RWPE1 (cell line): ENCODE measurements around the gene PTPN14.

Experiments
- CTCF ChIA-PET: fragments of 350-600 bp; sonication (Branson Sonifier 250); formaldehyde crosslinking; extraction: SDS; loops from one replicate; lab custom pipeline; 2021; lab: Yijun Ruan, JAX
- POLR2A ChIA-PET: fragments of 400-600 bp; formaldehyde crosslinking; extraction: SDS; loops from one replicate; lab custom pipeline; 2020; ENCODE audit warnings: antibody characterized with exemption; ENCODE audit not compliant: low non-redundant PET; lab: Yijun Ruan, JAX
- DNase-seq: peaks from one replicate; pipeline ENCODE4 v3.0.0; 2012; ENCODE audit warnings: low spot score
- H3K27ac ChIP-seq: fragments of 450-650 bp; 2 replicates; pipeline ENCODE4 v1.5.1; 2017
- TF ChIP-seq, protein P1 (sequence below): fragments of 450-650 bp; conservative IDR thresholded peaks from 2 replicates; pipeline ENCODE4 v1.5.1; 2017; ENCODE audit warnings: low read depth, mild to moderate bottlenecking

The PTPN14 gene

GRCh38 chr1:214312530-214313051, 238.8 kb downstream of the PTPN14 start:
- CTCF ChIA-PET = interaction anchor here (1.0 kb wide), 1 partner anchor 20 kb away, joined by 3 read pairs; no protein-coding TSS in a partner anchor
- DNase-seq = no peak
- TF ChIP-seq, protein P1, sequence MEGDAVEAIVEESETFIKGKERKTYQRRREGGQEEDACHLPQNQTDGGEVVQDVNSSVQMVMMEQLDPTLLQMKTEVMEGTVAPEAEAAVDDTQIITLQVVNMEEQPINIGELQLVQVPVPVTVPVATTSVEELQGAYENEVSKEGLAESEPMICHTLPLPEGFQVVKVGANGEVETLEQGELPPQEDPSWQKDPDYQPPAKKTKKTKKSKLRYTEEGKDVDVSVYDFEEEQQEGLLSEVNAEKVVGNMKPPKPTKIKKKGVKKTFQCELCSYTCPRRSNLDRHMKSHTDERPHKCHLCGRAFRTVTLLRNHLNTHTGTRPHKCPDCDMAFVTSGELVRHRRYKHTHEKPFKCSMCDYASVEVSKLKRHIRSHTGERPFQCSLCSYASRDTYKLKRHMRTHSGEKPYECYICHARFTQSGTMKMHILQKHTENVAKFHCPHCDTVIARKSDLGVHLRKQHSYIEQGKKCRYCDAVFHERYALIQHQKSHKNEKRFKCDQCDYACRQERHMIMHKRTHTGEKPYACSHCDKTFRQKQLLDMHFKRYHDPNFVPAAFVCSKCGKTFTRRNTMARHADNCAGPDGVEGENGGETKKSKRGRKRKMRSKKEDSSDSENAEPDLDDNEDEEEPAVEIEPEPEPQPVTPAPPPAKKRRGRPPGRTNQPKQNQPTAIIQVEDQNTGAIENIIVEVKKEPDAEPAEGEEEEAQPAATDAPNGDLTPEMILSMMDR = no peak
- POLR2A ChIA-PET = no interaction called here
- no peak overlapping the region for H3K27ac ChIP-seq

GRCh38 chr1:214310777-214311690, 240.4 kb downstream of the PTPN14 start:
- ChIA-PET CTCF (interaction anchor here (0.6 kb wide), 1 partner anchor 271 kb away, joined by 3 read pairs; no protein-coding TSS in a partner anchor), POLR2A (no interaction called here)
- no peak for DNase-seq
- TF ChIP-seq, protein P1 = no peak
- no peak overlapping the region for H3K27ac ChIP-seq

GRCh38 chr1:214310010-214310409, 241.4 kb downstream of the PTPN14 start:
- H3K27ac ChIP-seq = no peak overlapping the region
- ChIA-PET CTCF (no interaction called here), POLR2A (no interaction called here)
- no peak for DNase-seq
- TF ChIP-seq, protein P1 = no peak

DNA sequence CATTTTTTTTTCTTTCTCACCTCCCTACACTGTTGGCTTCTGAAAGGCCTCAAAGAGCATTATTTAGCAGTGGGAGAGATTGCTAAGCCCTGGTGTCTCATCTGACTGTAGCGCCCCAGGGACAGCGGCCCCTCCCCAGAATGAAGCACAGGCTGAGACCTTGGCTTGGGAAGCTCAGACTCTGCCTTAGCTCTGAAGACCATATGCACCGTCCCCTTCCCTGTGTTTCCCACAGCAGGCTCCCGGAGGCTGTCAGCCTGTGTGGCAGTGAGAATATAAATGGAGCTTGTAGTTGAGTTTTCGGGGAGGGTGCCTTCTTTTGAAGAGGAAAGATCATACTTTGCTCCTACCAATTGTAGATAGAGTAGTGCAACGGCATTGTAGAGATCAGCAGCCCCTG, 245.1 kb downstream of the PTPN14 start:
- no peak for DNase-seq
- H3K27ac ChIP-seq = no peak overlapping the region
- TF ChIP-seq, protein P1 = no peak
- ChIA-PET POLR2A (no interaction called here), CTCF (interaction anchor here (1.0 kb wide), 1 partner anchor 44 kb away, joined by 3 read pairs; no protein-coding TSS in a partner anchor)

GRCh38 chr1:214305164-214305751, 246.1 kb downstream of the PTPN14 start:
- no peak overlapping the region for H3K27ac ChIP-seq
- CTCF ChIA-PET = no interaction called here
- POLR2A ChIA-PET = no interaction called here

More at GRCh38 chr1:214305164-214305751, 246.1 kb downstream of the PTPN14 start:
- DNase-seq = no peak
- TF ChIP-seq, protein P1 = no peak
